K562 (cell line): ENCODE results near the gene FAM83E. TPM values are rescaled to one million over a fixed set of nuclear protein-coding genes. Genes with fewer than 3 reads are reported as not detected.

ENCODE experiments used
- ATAC-seq: fragments of 200-7000 bp; cut with Tn5 transposase; 3 replicates; pipeline ENCODE4 v1.9.1; 2020; ENCODE audit warnings: moderate library complexity
- BruUV-seq: library from RNA; stranded (reverse); fragments of 400-500 nt; replicated peaks from 2 replicates; lab custom pipeline; 2021; lab: Mats Ljungman, UMichigan
- CTCF ChIA-PET: fragments of 300-600 bp; formaldehyde crosslinking; extraction: SDS; loops from one replicate; lab custom pipeline; 2021; ENCODE audit warnings: low intra/inter-chr PET ratio; lab: Yijun Ruan, JAX
- POLR2A ChIA-PET: fragments of 300-600, 350-650 bp; sonication (Branson Sonifier 250); formaldehyde crosslinking; extraction: SDS; loops from one replicate; lab custom pipeline; 2021; ENCODE audit warnings: antibody characterized with exemption, inconsistent platforms; lab: Yijun Ruan, JAX
- DNase-seq, 4 experiments: peaks; one replicate each; pipeline versions ENCODE4 v3.0.0 to v3.0.0-alpha.2; 2011 to 2018; ENCODE audit warnings: low spot score in 3 of 4, mixed read lengths in 3 of 4; ENCODE audit errors: extremely low read depth in 1 of 4
- FAIRE-seq: peaks from 2 replicates; lab custom pipeline; 2011; peaks lifted over from hg19 to GRCh38; lab: Jason Lieb, UNC
- H2AFZ ChIP-seq: 2 replicates; pipeline ENCODE4 v1.6.0; 2011; ENCODE audit warnings: low read depth, low read length, control low read depth, inconsistent platforms
- H3K27ac ChIP-seq: fragments of 200-600 bp; 3 replicates; pipeline ENCODE4 v1.8.0; 2011; ENCODE audit warnings: low read depth, mild to moderate bottlenecking, control low read depth, inconsistent platforms, low read length, moderate library complexity, mixed read lengths; ENCODE audit errors: extremely low read depth
- H3K27me3 ChIP-seq, 2 experiments: fragments of 300-600 bp in 1 of 2; 2 replicates in 1 of 2; 3 replicates in 1 of 2; pipeline versions ENCODE4 v1.6.0 to v1.8.0; 2011; ENCODE audit warnings: inconsistent platforms in 2 of 2, low read length in 2 of 2, mild to moderate bottlenecking in 1 of 2, mixed read lengths in 1 of 2, moderate library complexity in 1 of 2; ENCODE audit not compliant: control insufficient read depth in 2 of 2, insufficient read depth in 2 of 2
- H3K36me3 ChIP-seq: fragments of 300-600 bp; 3 replicates; pipeline ENCODE4 v1.8.0; 2011; ENCODE audit warnings: mild to moderate bottlenecking, low read length, inconsistent platforms; ENCODE audit not compliant: control insufficient read depth, insufficient read depth
- H3K4me1 ChIP-seq, 2 experiments: fragments of 200-600 bp in 1 of 2; replicated peaks in 1 of 2; 2 replicates in 1 of 2; 3 replicates in 1 of 2; pipeline versions ENCODE4 v1.5.1 to v1.8.0; 2011; ENCODE audit warnings: inconsistent platforms in 2 of 2, low read length in 2 of 2, mild to moderate bottlenecking in 1 of 2, mixed read lengths in 1 of 2, moderate library complexity in 1 of 2; ENCODE audit not compliant: control insufficient read depth in 2 of 2, insufficient read depth in 2 of 2
- H3K4me2 ChIP-seq: 2 replicates; pipeline ENCODE4 v1.6.1; 2011; ENCODE audit warnings: low read length, control low read depth, inconsistent platforms, mixed read lengths; ENCODE audit not compliant: insufficient read depth
- H3K4me3 ChIP-seq: fragments of 200-600 bp; sonication (generic), shearing (Covaris generic); 2 replicates; pipeline ENCODE4 v1.5.1; 2016; ENCODE audit warnings: control low read depth, inconsistent platforms
- H3K79me2 ChIP-seq: fragments of 200-600 bp; 3 replicates; pipeline ENCODE4 v1.8.0; 2011; ENCODE audit warnings: low read length, inconsistent platforms; ENCODE audit not compliant: control insufficient read depth, insufficient read depth
- H3K9ac ChIP-seq, 2 experiments: 2 replicates each; pipeline versions ENCODE4 v1.6.0 to v1.6.1; 2011; ENCODE audit warnings: low read depth in 2 of 2, low read length in 2 of 2, control low read depth in 1 of 2, inconsistent platforms in 1 of 2, mild to moderate bottlenecking in 1 of 2, mixed read lengths in 1 of 2; ENCODE audit not compliant: insufficient read depth in 1 of 2
- H3K9me1 ChIP-seq: one replicate; pipeline ENCODE4 v1.6.0; 2011; ENCODE audit warnings: inconsistent platforms, mild to moderate bottlenecking, low read length, moderate library complexity; ENCODE audit not compliant: control insufficient read depth, insufficient read depth
- H3K9me3 ChIP-seq: replicated peaks from 2 replicates; pipeline ENCODE4 v1.5.1; 2011; ENCODE audit warnings: low read depth, low read length, inconsistent platforms; ENCODE audit not compliant: control insufficient read depth, insufficient read depth
- H4K20me1 ChIP-seq: replicated peaks from 2 replicates; pipeline ENCODE4 v1.6.1; 2011; ENCODE audit warnings: low read length, inconsistent platforms, mixed read lengths; ENCODE audit not compliant: control insufficient read depth, insufficient read depth
- ARID4B ChIP-seq: sonication (generic); formaldehyde crosslinking; IDR thresholded peaks from 2 replicates; pipeline ENCODE4 v1.8.0; 2022; ENCODE audit warnings: mild to moderate bottlenecking, missing genetic modification reagents
- BCOR ChIP-seq: fragments of 450-650 bp; IDR thresholded peaks from 2 replicates; pipeline ENCODE4 v1.6.1; 2016
- DNMT1 ChIP-seq: fragments of 450-650 bp; IDR thresholded peaks from 2 replicates; pipeline ENCODE4 v1.6.1; 2016; ENCODE audit warnings: antibody characterized with exemption, mild to moderate bottlenecking
- ESRRB ChIP-seq: fragments of 250-450 bp; sonication (Bioruptor Pico); IDR thresholded peaks from 2 replicates; pipeline ENCODE4 v1.5.0; 2020; ENCODE audit warnings: mild to moderate bottlenecking, moderate library complexity, borderline replicate concordance
- FOXK1 ChIP-seq: sonication (generic); formaldehyde crosslinking; IDR thresholded peaks from 2 replicates; pipeline ENCODE4 v1.8.0; 2022; ENCODE audit warnings: missing genetic modification reagents, mild to moderate bottlenecking, borderline replicate concordance
- GATAD2B ChIP-seq: fragments of 450-650 bp; IDR thresholded peaks from 2 replicates; pipeline ENCODE4 v1.6.1; 2017; ENCODE audit warnings: mild to moderate bottlenecking, borderline replicate concordance
- HNRNPLL ChIP-seq: fragments of 200-400 bp; formaldehyde crosslinking; IDR thresholded peaks from 2 replicates; pipeline ENCODE4 v1.6.1; 2017; ENCODE audit warnings: low read length, low read depth, mild to moderate bottlenecking; ENCODE audit not compliant: poor library complexity, severe bottlenecking
- KAT7 ChIP-seq: sonication (generic); formaldehyde crosslinking; IDR thresholded peaks from 2 replicates; pipeline ENCODE4 v1.8.0; 2022; ENCODE audit warnings: missing genetic modification reagents, mild to moderate bottlenecking, borderline replicate concordance
- KDM2B ChIP-seq: fragments of 250-450 bp; sonication (Bioruptor Pico); IDR thresholded peaks from 2 replicates; pipeline ENCODE4 v1.8.0; 2021; ENCODE audit warnings: mild to moderate bottlenecking, moderate library complexity
- NFE2 ChIP-seq: IDR thresholded peaks from 2 replicates; pipeline ENCODE4 v1.6.1; 2014; ENCODE audit warnings: antibody characterized with exemption, low read depth
- NFXL1 ChIP-seq: fragments of 450-650 bp; formaldehyde crosslinking; IDR thresholded peaks from 2 replicates; pipeline ENCODE4 v1.4.0; 2021; ENCODE audit warnings: mild to moderate bottlenecking
- POLR2B ChIP-seq: fragments of 450-650 bp; IDR thresholded peaks from 2 replicates; pipeline ENCODE4 v1.6.1; 2018; ENCODE audit warnings: low read depth; ENCODE audit not compliant: partially characterized antibody
- SMARCE1 ChIP-seq: fragments of 450-650 bp; IDR thresholded peaks from 2 replicates; pipeline ENCODE4 v1.7.1; 2016; ENCODE audit warnings: mild to moderate bottlenecking
- THRB ChIP-seq: fragments of 450-650 bp; formaldehyde crosslinking; conservative IDR thresholded peaks from 2 replicates; pipeline ENCODE4 v1.4.0; 2022; ENCODE audit warnings: mild to moderate bottlenecking, missing genetic modification characterization
- ZSCAN29 ChIP-seq: fragments of 450-650 bp; IDR thresholded peaks from 2 replicates; pipeline ENCODE4 v1.6.1; 2017
- WGBS: fragments of 100-300 bp; shearing (Covaris generic); methylation state at CpG from one replicate; pipeline ENCODE4 v1.1.6; 2016; ENCODE audit warnings: low coverage, mixed read lengths; ENCODE audit not compliant: insufficient coverage; ENCODE audit errors: missing lambda C conversion rate; 5-methylcytosine and 5-hydroxymethylcytosine counted together
- in situ Hi-C: fragments of 300-500 bp; cut with MboI; formaldehyde crosslinking; loops from 4 replicates; pipeline ENCODE4 v1.15.0; 2018; ENCODE audit warnings: inconsistent platforms, mixed read lengths
- intact Hi-C: fragments of 100-400 bp; cut with micrococcal nuclease; formaldehyde crosslinking; loops from 2 replicates; pipeline ENCODE4 v1.14.2; 2022
- polyA plus RNA-seq, 8 experiments: library from polyadenylated mRNA; depleted of rRNA in 4 of 8; stranded (reverse) in 5 of 8; unstranded in 3 of 8; fragments of >200 nt; fragmentation: Nextera tagmentation in 2 of 8; fragmentation: Illumina TruSeq in 1 of 8; extraction: Ambion mirVana in 2 of 8; extraction: Trizol in 1 of 8; gene quantifications; 2 replicates each; pipeline versions ENCODE4 v1.2.1 to v1.2.3, GENCODE V29; 2011 to 2014; ENCODE audit warnings: inconsistent platforms in 1 of 8, missing spikeins in 1 of 8
- total RNA-seq, 7 experiments: library from RNA; depleted of rRNA in 6 of 7; stranded (reverse); fragments of >200 nt in 6 of 7; fragmentation: Illumina TruSeq in 2 of 7; extraction: Trizol in 2 of 7; gene quantifications; 2 replicates each; pipeline versions ENCODE4 v1.2.1 to v1.2.3, GENCODE V29; 2011 to 2021; ENCODE audit warnings: low replicate concordance in 1 of 7

Gene FAM83E
- total and polyA plus RNA-seq, 9 of the 15 experiments (the other 6 are each of a cell fraction or from before 2014, with no cell fraction given) = 0.15 to 0.87 (median 0.29) TPM; not detected in 4

GRCh38 chr19:48637948-48638830 lies 23.3 kb upstream of the FAM83E start (continued):
- TF ChIP-seq ARID4B = no peak

GRCh38 chr19:48637449-48637947 lies 22.6 kb upstream of the FAM83E start:
- peak overlapping the region; percentile 100 for H3K4me2 ChIP-seq
- 0 out of 2 replicates have a peak, but pooled peaks cover 4% of the 10 kb centered on the region for H4K20me1 ChIP-seq
- H3K27me3 ChIP-seq = no peaks in the 10 kb centered on the region
- no peaks in the 10 kb centered on the region for H3K36me3 ChIP-seq
- H3K9me3 ChIP-seq = no peaks in the 10 kb centered on the region
- FAIRE-seq (peak; percentile 95), ATAC-seq (peak; percentile 78), DNase-seq (peak; percentile 81 to 99 (median 90))
- ChIA-PET CTCF (interaction anchor here (0.6 kb wide), 1 partner anchor 102 kb away, joined by 3 read pairs; no protein-coding TSS in a partner anchor), POLR2A (interaction anchor here (1.0 to 1.9 kb wide), 2 partner anchors 12 to 18 kb away, joined by 3 to 9 read pairs; partner anchors contain the start of genes RPL18 and SPHK2)
- peak overlapping the region; percentile 91 for H3K27ac ChIP-seq
- H3K4me3 ChIP-seq = peak overlapping the region; percentile 51
- H3K4me1 ChIP-seq = peaks cover 46 to 72% of the 10 kb centered on the region in 2 experiments
- H3K79me2 ChIP-seq = peaks cover 27% of the 10 kb centered on the region; the same call in 2 of the 3 replicates
- H2AFZ ChIP-seq = peak overlapping the region; percentile 69
- 1% methylated on average over 15 of the region's 38 CpGs for whole genome bisulfite sequencing
- H3K9me1 ChIP-seq = peaks cover 4% of the 10 kb centered on the region
- intact Hi-C loops = loop anchor here (1.0 kb wide), 1 partner anchor 18 kb away; the partner anchor contains the start of genes RPL18 and SPHK2
- in situ Hi-C loops = no loop called here
- BruUV-seq = no TSS peak
- H3K9ac ChIP-seq = peak overlapping the region; percentile 71 to 90
- TF ChIP-seq KAT7 (no peak), ESRRB (CRISPR knock-in tag) (no peak), FOXK1 (CRISPR knock-in tag) (no peak), KDM2B (no peak), HNRNPLL (no peak), NFXL1 (no peak), POLR2B (no peak), ZSCAN29 (no peak), THRB (CRISPR knock-in tag) (no peak), BCOR (no peak), NFE2 (no peak), SMARCE1 (no peak), DNMT1 (no peak), GATAD2B (no peak)
